Fibroblast of mammary gland (primary cell): Measurements from ENCODE around the gene ABR.

Experiments
- DNase-seq: peaks from one replicate; pipeline ENCODE4 v3.0.0-alpha.2; 2010; ENCODE audit warnings: low read depth
- H3K4me3 ChIP-seq: 2 replicates; pipeline ENCODE4 v1.5.1; 2011; ENCODE audit warnings: low read depth, mild to moderate bottlenecking, low read length, moderate library complexity; ENCODE audit not compliant: control insufficient read depth
- TF ChIP-seq, protein P1 (sequence below): conservative IDR thresholded peaks from 2 replicates; pipeline ENCODE4 v1.5.1; 2011; ENCODE audit warnings: low read depth, low read length, inconsistent platforms; ENCODE audit not compliant: control insufficient read depth, insufficient read depth

Gene ABR

DNA sequence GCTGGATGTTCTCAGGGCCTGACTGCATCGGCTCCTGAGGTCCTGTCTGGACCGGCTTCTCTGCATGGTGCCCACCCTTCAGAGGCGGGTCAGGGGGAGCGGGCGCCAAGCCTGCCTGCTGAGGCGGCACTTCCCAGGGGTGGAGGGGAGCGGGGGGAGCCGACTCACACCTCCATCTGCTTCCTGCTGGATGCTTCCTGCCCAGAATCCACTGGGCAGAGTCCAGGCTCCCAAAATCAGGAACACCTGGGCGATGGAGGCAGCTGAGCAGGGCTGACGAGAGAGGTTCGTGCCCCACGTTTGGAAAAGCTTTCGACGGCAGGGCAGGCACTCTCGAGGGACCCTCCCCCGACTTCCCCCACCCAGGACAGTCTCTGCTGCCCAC, 140.7 kb downstream of the ABR start:
- TF ChIP-seq, protein P1, sequence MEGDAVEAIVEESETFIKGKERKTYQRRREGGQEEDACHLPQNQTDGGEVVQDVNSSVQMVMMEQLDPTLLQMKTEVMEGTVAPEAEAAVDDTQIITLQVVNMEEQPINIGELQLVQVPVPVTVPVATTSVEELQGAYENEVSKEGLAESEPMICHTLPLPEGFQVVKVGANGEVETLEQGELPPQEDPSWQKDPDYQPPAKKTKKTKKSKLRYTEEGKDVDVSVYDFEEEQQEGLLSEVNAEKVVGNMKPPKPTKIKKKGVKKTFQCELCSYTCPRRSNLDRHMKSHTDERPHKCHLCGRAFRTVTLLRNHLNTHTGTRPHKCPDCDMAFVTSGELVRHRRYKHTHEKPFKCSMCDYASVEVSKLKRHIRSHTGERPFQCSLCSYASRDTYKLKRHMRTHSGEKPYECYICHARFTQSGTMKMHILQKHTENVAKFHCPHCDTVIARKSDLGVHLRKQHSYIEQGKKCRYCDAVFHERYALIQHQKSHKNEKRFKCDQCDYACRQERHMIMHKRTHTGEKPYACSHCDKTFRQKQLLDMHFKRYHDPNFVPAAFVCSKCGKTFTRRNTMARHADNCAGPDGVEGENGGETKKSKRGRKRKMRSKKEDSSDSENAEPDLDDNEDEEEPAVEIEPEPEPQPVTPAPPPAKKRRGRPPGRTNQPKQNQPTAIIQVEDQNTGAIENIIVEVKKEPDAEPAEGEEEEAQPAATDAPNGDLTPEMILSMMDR, result no peak
- no peak overlapping the region for H3K4me3 ChIP-seq
- DNase-seq, result no peak

DNA sequence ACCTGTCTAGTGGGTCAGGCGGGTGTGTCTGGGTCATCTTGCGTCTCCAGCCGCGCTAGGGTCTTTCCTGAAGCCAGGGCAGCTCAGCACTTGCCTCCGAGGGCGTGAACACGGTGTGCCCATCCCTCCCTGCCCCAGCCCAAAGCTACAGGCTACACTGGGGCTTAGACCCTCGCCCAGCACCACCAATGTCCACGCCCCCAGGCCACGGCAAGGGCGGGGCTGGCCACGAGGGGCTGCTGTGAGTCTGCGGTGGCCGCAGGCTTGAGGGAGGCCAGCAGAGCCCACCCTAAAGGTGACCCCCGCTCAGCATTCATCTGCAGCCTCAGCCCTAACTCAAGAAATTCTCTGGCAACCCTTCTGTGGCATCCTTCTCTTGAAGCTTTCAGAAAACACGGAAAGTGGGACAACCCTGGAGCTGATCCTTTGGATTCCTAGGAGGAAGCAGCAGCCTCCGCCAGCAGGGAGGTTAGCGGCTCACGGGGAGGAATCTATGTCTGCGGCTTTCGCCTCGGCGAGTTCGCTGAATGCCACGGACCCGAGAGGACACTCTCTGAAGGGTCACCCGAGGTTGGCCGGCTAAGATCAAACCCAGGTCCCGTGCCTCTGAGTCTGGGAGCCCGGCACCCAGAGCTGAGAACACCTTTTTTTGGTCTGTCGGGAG, 141.2 kb downstream of the ABR start:
- DNase-seq, result no peak
- TF ChIP-seq, protein P1, result no peak
- no peak overlapping the region for H3K4me3 ChIP-seq

DNA sequence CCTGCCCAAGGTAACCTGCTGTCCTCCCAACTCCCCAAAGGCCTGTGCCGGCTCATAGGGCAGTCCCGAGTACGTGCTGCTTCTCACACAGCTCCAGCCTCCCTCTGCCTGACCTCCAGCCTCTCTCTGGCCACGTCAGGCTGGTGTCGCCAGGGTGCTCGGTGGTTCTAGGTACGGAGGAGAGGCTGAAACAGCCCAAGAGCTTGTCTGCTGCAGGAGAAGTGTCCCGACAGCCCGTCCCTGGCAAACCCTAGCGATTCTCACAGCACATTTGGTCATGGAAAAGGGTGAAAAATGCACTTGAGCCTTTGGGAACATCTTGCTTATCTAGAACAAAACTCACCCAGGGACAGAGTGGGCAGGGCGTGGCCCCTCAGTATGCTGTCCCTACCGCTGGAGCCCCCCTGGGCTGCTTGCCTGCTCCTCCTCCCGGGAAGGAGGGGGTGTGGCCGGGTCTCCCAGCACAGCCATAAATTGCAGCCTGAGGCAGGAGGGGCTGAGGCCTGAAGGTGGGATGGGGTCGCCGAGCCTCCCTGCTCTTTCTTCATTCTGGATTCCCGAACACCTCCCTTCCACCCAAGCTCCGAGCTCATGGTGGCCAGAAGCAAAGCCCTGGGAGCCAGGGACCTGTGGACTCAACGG, 142.4 kb downstream of the ABR start:
- DNase-seq, result no peak
- H3K4me3 ChIP-seq, result no peak overlapping the region
- TF ChIP-seq, protein P1, result no peak

DNA sequence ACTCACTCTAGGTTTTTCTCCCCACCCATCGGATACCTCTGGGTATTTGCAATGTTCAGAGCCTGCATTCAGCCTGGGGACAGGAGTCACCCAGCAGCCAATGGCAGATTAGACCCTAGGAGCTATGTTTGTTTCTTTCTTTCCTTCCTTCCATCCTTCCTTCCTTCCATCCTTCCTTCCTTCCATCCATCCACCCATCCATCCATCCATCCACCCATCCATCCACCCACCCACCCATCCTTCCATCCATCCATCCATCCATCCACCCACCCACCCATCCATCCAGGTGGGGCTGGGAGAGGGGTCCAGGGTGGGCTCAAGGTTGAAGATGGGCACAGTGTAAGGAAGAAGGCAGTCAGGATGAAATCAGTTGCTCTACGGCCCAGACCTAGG, 142.9 kb downstream of the ABR start:
- no peak overlapping the region for H3K4me3 ChIP-seq
- DNase-seq, result no peak
- TF ChIP-seq, protein P1, result no peak

DNA sequence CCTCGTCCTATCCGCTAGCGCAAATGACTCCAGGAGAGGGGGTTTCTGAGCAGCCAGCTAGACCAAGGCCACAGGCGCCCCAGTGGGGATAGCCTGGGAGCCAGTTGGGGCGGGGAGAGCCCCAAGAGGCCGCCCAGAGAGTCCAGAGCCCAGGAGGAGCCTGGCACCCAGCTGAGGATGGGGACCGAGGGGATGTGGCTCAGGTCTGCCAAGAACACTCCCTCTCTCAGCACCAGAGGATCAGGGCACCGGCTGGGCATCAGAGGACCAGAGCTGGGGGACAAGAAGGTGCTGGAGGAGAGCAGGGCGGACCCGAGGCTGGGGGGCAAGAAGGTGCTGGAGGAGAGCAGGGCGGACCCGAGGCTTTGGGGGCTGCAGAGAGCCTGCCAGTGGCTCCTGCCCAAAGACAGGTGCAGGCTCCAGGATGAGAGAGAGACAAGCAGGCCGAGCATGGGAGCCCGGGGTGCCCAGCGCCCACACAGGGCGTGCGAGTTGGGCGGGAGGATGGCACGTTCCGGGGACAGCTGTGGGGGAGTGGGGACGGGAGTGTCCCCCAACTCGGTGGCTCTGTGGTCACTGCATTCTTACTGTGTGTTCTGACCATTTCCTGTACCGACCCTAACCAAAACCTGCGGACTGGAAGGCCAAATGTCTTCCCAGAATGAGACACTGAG, 143.5 kb downstream of the ABR start:
- TF ChIP-seq, protein P1, result no peak
- no peak overlapping the region for H3K4me3 ChIP-seq
- DNase-seq, result no peak

DNA sequence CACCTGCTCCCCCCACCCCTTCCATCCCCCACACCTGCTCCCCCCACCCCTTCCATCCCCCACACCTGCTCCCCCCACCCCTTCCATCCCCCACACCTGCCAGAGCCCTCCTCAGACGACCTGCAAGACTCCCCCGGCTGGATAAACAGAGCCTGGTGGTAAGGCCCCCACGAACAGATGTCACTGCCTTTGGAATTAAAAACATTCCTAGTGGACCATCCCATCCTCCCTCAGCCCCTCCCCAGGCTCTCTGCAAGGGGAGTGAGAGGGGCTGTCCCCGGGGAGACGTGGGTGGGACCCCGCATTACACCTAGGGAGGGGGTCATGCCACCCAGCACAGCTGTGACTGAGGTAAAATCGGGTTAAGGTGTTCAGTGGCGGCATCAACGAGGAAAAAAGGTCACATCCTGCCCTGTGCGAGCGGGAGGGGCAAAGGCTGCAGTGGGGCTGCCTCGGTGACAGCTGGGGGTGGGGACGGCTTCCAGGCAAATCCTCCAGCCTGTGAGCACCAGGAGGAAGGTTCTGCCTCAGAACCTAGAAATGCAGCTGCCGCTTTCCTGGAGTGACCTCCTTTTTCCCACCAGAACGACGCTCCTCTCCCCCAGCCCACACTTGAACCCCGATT, 144.1 kb downstream of the ABR start:
- no peak overlapping the region for H3K4me3 ChIP-seq
- DNase-seq, result no peak

More for the DNA sequence above, 144.1 kb downstream of the ABR start:
- TF ChIP-seq, protein P1, result no peak
